H9 (cell line): ENCODE data around the gene PANK2. TPM values are rescaled to one million over a fixed set of nuclear protein-coding genes. Genes with fewer than 3 reads are reported as not detected.

Experiments used
- DNase-seq: peaks from one replicate; pipeline ENCODE4 v3.0.0-alpha.2; 2017
- H2AFZ ChIP-seq: one replicate; pipeline ENCODE4 v1.6.1; 2013; ENCODE audit warnings: mild to moderate bottlenecking, low read length, control low read depth, moderate library complexity
- H2AK5ac ChIP-seq: 2 replicates; pipeline ENCODE4 v1.6.1; 2013; ENCODE audit warnings: low read length, control low read depth, mixed read lengths; ENCODE audit not compliant: insufficient read length
- H2BK120ac ChIP-seq: one replicate; pipeline ENCODE4 v1.6.1; 2013; ENCODE audit warnings: low read depth, mild to moderate bottlenecking, low read length, control low read depth, inconsistent platforms; ENCODE audit not compliant: poor library complexity, severe bottlenecking
- H2BK12ac ChIP-seq: 2 replicates; pipeline ENCODE4 v1.6.1; 2013; ENCODE audit warnings: low read length, control low read depth, mixed read lengths, low read depth; ENCODE audit not compliant: insufficient read length
- H2BK15ac ChIP-seq: 2 replicates; pipeline ENCODE4 v1.6.1; 2013; ENCODE audit warnings: low read depth, low read length, control low read depth
- H2BK20ac ChIP-seq: one replicate; pipeline ENCODE4 v1.6.1; 2013; ENCODE audit warnings: low read depth, mild to moderate bottlenecking, low read length, control low read depth, inconsistent platforms; ENCODE audit not compliant: poor library complexity, severe bottlenecking
- H2BK5ac ChIP-seq: 2 replicates; pipeline ENCODE4 v1.6.1; 2013; ENCODE audit warnings: low read length, control low read depth, mixed read lengths; ENCODE audit not compliant: insufficient read length
- H3K14ac ChIP-seq: 2 replicates; pipeline ENCODE4 v1.6.1; 2013; ENCODE audit warnings: low read length, control low read depth; ENCODE audit not compliant: insufficient read depth
- H3K18ac ChIP-seq: 2 replicates; pipeline ENCODE4 v1.6.1; 2013; ENCODE audit warnings: low read depth, mild to moderate bottlenecking, mixed read lengths, low read length, control low read depth; ENCODE audit not compliant: insufficient read length
- H3K23ac ChIP-seq: 2 replicates; pipeline ENCODE4 v1.6.1; 2013; ENCODE audit warnings: low read length, control low read depth, mixed read lengths, low read depth; ENCODE audit not compliant: insufficient read length
- H3K23me2 ChIP-seq: 2 replicates; pipeline ENCODE4 v1.6.1; 2013; ENCODE audit warnings: low read depth, mild to moderate bottlenecking, mixed read lengths, low read length, control low read depth; ENCODE audit not compliant: insufficient read length, poor library complexity, severe bottlenecking
- H3K27ac ChIP-seq: 2 replicates; pipeline ENCODE4 v1.5.1; 2013; ENCODE audit warnings: low read length, control low read depth, mixed read lengths, low read depth; ENCODE audit not compliant: insufficient read length
- H3K27me3 ChIP-seq: 2 replicates; pipeline ENCODE4 v1.6.1; 2013; ENCODE audit warnings: low read length, control low read depth, inconsistent platforms; ENCODE audit not compliant: insufficient read depth
- H3K4ac ChIP-seq: 2 replicates; pipeline ENCODE4 v1.6.1; 2013; ENCODE audit warnings: low read depth, mild to moderate bottlenecking, control low read depth, inconsistent platforms, low read length, moderate library complexity
- H3K4me1 ChIP-seq: 2 replicates; pipeline ENCODE4 v1.6.1; 2013; ENCODE audit warnings: low read length, control low read depth, inconsistent platforms; ENCODE audit not compliant: insufficient read depth
- H3K4me2 ChIP-seq: 2 replicates; pipeline ENCODE4 v1.6.1; 2013; ENCODE audit warnings: low read length, control low read depth, mixed read lengths; ENCODE audit not compliant: insufficient read length, insufficient read depth
- H3K56ac ChIP-seq: 2 replicates; pipeline ENCODE4 v1.6.1; 2013; ENCODE audit warnings: low read depth, mild to moderate bottlenecking, mixed read lengths, low read length, control low read depth; ENCODE audit not compliant: insufficient read length
- H3K79me1 ChIP-seq: 2 replicates; pipeline ENCODE4 v1.6.1; 2013; ENCODE audit warnings: low read depth, mild to moderate bottlenecking, moderate library complexity, low read length, control low read depth, inconsistent platforms; ENCODE audit not compliant: insufficient read depth, poor library complexity, severe bottlenecking
- H3K79me2 ChIP-seq: 2 replicates; pipeline ENCODE4 v1.6.1; 2013; ENCODE audit warnings: low read length, control low read depth, inconsistent platforms; ENCODE audit not compliant: insufficient read depth
- H3K9ac ChIP-seq: 2 replicates; pipeline ENCODE4 v1.6.1; 2013; ENCODE audit warnings: low read length, control low read depth, mixed read lengths; ENCODE audit not compliant: insufficient read length; ENCODE audit errors: extremely low read depth
- H3K9me3 ChIP-seq: one replicate; pipeline ENCODE4 v1.6.1; 2013; ENCODE audit warnings: low read depth, low read length, inconsistent platforms; ENCODE audit not compliant: control insufficient read depth
- H3T11ph ChIP-seq: one replicate; pipeline ENCODE4 v1.6.1; 2013; ENCODE audit warnings: mild to moderate bottlenecking, low read length, control low read depth, inconsistent platforms
- H4K20me1 ChIP-seq: one replicate; pipeline ENCODE4 v1.6.1; 2013; ENCODE audit not compliant: control insufficient read depth, insufficient read length, insufficient read depth
- H4K5ac ChIP-seq: 2 replicates; pipeline ENCODE4 v1.6.1; 2013; ENCODE audit warnings: low read depth, mild to moderate bottlenecking, mixed read lengths, low read length, control low read depth; ENCODE audit not compliant: insufficient read length
- H4K8ac ChIP-seq: replicated peaks from 2 replicates; pipeline ENCODE4 v1.6.1; 2013; ENCODE audit warnings: low read length, control low read depth, mixed read lengths, low read depth; ENCODE audit not compliant: insufficient read length
- H4K91ac ChIP-seq: 2 replicates; pipeline ENCODE4 v1.6.1; 2013; ENCODE audit warnings: low read depth, mild to moderate bottlenecking, moderate library complexity, mixed read lengths, low read length, control low read depth; ENCODE audit not compliant: insufficient read length
- H3K27ac Mint-ChIP-seq, 3 experiments: 2 replicates in 2 of 3; 3 replicates in 1 of 3; pipeline ENCODE4 v1.8.0; 2020 to 2021; ENCODE audit warnings: mixed read lengths in 3 of 3, mild to moderate bottlenecking in 1 of 3, moderate library complexity in 1 of 3
- H3K27me3 Mint-ChIP-seq: 2 replicates; pipeline ENCODE4 v1.8.0; 2021; ENCODE audit warnings: low read depth, mild to moderate bottlenecking, moderate library complexity, mixed read lengths
- H3K36me3 Mint-ChIP-seq, 3 experiments: 2 replicates in 2 of 3; 3 replicates in 1 of 3; pipeline ENCODE4 v1.8.0; 2020 to 2021; ENCODE audit warnings: low read depth in 3 of 3, mixed read lengths in 3 of 3; ENCODE audit not compliant: insufficient read depth in 1 of 3
- H3K4me1 Mint-ChIP-seq, 2 experiments: 2 replicates each; pipeline ENCODE4 v1.8.0; 2020; ENCODE audit warnings: mixed read lengths in 2 of 2
- H3K4me3 Mint-ChIP-seq, 2 experiments: 2 replicates in 1 of 2; 3 replicates in 1 of 2; pipeline ENCODE4 v1.8.0; 2020 to 2021; ENCODE audit warnings: mild to moderate bottlenecking in 2 of 2, mixed read lengths in 2 of 2, moderate library complexity in 1 of 2
- H3K9me3 Mint-ChIP-seq, 2 experiments: 2 replicates in 1 of 2; 3 replicates in 1 of 2; pipeline ENCODE4 v1.8.0; 2020; ENCODE audit warnings: mild to moderate bottlenecking in 2 of 2, mixed read lengths in 2 of 2, moderate library complexity in 1 of 2
- WGBS: extraction: QIAGEN DNeasy Blood & Tissue Kit; methylation state at CpG from one replicate; pipeline ENCODE4 v1.1.7; 2013; ENCODE audit warnings: missing lambda C conversion rate, low lambda C conversion rate, mixed read lengths; ENCODE audit not compliant: insufficient read length; ENCODE audit errors: extremely low coverage; 5-methylcytosine and 5-hydroxymethylcytosine counted together
- total RNA-seq: library from RNA; stranded (reverse); gene quantifications from 2 replicates; pipeline ENCODE4 v1.2.1, GENCODE V29; 2021
- TF ChIP-seq, protein P1 (sequence below): fragments of 200-600 bp; sonication (generic); conservative IDR thresholded peaks from 3 replicates; pipeline ENCODE4 v1.8.0; 2021; ENCODE audit warnings: antibody characterized with exemption, mild to moderate bottlenecking

The PANK2 gene
- total RNA-seq, 1 experiment from 2014 or later = 65.4 TPM

DNA sequence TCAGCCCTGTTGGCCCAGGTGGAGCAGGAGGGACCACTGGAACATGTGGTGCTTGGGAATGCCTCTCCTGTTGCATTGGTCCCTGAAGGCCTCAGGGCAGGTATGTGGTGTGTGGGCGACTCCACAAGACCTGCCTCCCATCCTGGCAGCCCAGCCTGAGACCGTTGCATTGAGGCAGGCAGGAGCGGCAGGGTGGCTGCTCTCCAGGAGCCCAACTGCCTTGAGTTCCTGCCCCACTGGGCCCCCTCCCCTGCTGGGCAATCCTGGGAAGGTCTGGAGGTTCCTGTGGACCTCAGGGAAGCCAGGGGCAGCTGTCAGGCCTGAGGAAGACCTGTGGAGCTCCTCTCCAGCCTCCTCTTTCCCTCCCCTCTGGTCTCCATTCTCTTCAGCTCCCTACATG, 22.7 kb upstream of the PANK2 start:
- Histone ChIP-seq H4K91ac (no peak overlapping the region), H3K27me3 (no peaks in the 10 kb centered on the region), H3K14ac (no peak overlapping the region; the same call in 1 of the 2 replicates), H3K9ac (no peak overlapping the region), H3K9me3 (no peaks in the 10 kb centered on the region), H2BK15ac (no peak overlapping the region), H3K4me2 (no peak overlapping the region), H2BK20ac (no peak overlapping the region), H3K79me1 (no peaks in the 10 kb centered on the region), H3K79me2 (no peaks in the 10 kb centered on the region), H2AK5ac (no peak overlapping the region), H3K18ac (no peak overlapping the region), H3K4me1 (no peaks in the 10 kb centered on the region), H3K23me2 (no peaks in the 10 kb centered on the region), H3K4ac (no peak overlapping the region), H4K20me1 (no peaks in the 10 kb centered on the region), H2AFZ (no peak overlapping the region), H2BK12ac (no peak overlapping the region), H4K5ac (no peak overlapping the region), H3K56ac (no peak overlapping the region), H3K23ac (no peak overlapping the region), H2BK120ac (no peak overlapping the region), H3K27ac (no peak overlapping the region), H3T11ph (no peak overlapping the region), H2BK5ac (no peak overlapping the region), H4K8ac (no peak overlapping the region)
- WGBS = no CpG with 5 or more reads among the region's 3 CpGs
- DNase-seq = no peak
- Mint-ChIP-seq H3K9me3 (peaks cover 0 to 4% of the 10 kb centered on the region in 2 experiments; a peak in 3 of 5 replicates), H3K27ac (no peak overlapping the region), H3K36me3 (peaks cover 28 to 52% (median 40%) of the 10 kb centered on the region in 3 experiments), H3K4me3 (no peak overlapping the region), H3K27me3 (no peaks in the 10 kb centered on the region; the same call in 1 of the 2 replicates), H3K4me1 (no peaks in the 10 kb centered on the region)
- TF ChIP-seq, protein P1, sequence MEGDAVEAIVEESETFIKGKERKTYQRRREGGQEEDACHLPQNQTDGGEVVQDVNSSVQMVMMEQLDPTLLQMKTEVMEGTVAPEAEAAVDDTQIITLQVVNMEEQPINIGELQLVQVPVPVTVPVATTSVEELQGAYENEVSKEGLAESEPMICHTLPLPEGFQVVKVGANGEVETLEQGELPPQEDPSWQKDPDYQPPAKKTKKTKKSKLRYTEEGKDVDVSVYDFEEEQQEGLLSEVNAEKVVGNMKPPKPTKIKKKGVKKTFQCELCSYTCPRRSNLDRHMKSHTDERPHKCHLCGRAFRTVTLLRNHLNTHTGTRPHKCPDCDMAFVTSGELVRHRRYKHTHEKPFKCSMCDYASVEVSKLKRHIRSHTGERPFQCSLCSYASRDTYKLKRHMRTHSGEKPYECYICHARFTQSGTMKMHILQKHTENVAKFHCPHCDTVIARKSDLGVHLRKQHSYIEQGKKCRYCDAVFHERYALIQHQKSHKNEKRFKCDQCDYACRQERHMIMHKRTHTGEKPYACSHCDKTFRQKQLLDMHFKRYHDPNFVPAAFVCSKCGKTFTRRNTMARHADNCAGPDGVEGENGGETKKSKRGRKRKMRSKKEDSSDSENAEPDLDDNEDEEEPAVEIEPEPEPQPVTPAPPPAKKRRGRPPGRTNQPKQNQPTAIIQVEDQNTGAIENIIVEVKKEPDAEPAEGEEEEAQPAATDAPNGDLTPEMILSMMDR = no peak
